Measurements from ENCODE around the gene CFC1B. TPM values are rescaled to one million over a fixed set of nuclear protein-coding genes. Genes with fewer than 3 reads are reported as not detected.

Gene CFC1B
- polyA plus RNA-seq, 1 of the 3 experiments (the other 2 are of a cell fraction): not detected

Small RNAs within 50 kb of the gene (small RNA-seq; reads per million reads assigned to genes)
- gene RF00017 (0 reads per million in 7 experiments), gene RNU6-473P (0 reads per million in 7 experiments)

Other genes with a start within 250 kb of the CFC1B start
- gene IMP4, start 178.3 kb upstream of the CFC1B start, polyA plus RNA-seq (2012; rRNA removed): 247 and 252 TPM in 2 replicates
- gene PTPN18, start 165.2 kb upstream of the CFC1B start, polyA plus RNA-seq (2012; rRNA removed): 30.4 and 31.7 TPM in 2 replicates
- 0.03 TPM in 1 of 2 replicates, not detected in the other for gene POTEI, start 11.9 kb upstream of the CFC1B start, polyA plus RNA-seq (2012; rRNA removed)
- gene CFC1, start 78.4 kb downstream of the CFC1B start, polyA plus RNA-seq (2012; rRNA removed): not detected in 2 replicates
- gene POTEJ, start 90.2 kb downstream of the CFC1B start, polyA plus RNA-seq (2012; rRNA removed): not detected in 2 replicates
- not detected in 2 replicates for gene GPR148, start 207.8 kb downstream of the CFC1B start, polyA plus RNA-seq (2012; rRNA removed)
- under 0.01 and 0.03 TPM in 2 replicates for gene AMER3, start 234.3 kb downstream of the CFC1B start, polyA plus RNA-seq (2012; rRNA removed)